ENCODE measurements around the gene KPTN. TPM values are rescaled to one million over a fixed set of nuclear protein-coding genes. Genes with fewer than 3 reads are reported as not detected.
"Not testable (repeated sequence)": the region's sequence is repeated elsewhere in the genome, so short reads cannot be mapped to it uniquely, and the experiment has no call there.

KPTN gene
- total and polyA plus RNA-seq, 7 donors = 4.4 to 12.2 (median 4.8) TPM

- Histone ChIP-seq H3K4me3 (no peak overlapping the region), H3K36me3 (peaks cover 0 to 58% (median 20%) of the 10 kb centered on the region in 4 donors), H3K27ac (no peak overlapping the region), H3K27me3 (no peaks in the 10 kb centered on the region), H3K4me1 (peaks cover 3 to 18% (median 15%) of the 10 kb centered on the region in 4 donors), H3K9me3 (no peaks in the 10 kb centered on the region)
- no peak for DNase-seq
- intact Hi-C loops (cut with DNase I) = no loop called here
- WGBS, 2 donors = 59 to 83% methylated on average over 9 of the region's 9 CpGs
- TF ChIP-seq POLR2AphosphoS5 (IDR thresholded peaks at IDR 0.05) (no peak), EP300 (IDR thresholded peaks at IDR 0.05) (no peak), CTCF (IDR thresholded peaks at IDR 0.05) (no peak), POLR2A (IDR thresholded peaks at IDR 0.05) (no peak)
Observed at GRCh38 chr19:47486900-47487299, 2.9 kb upstream of the KPTN start.

GRCh38 chr19:47486220-47486619, 2.2 kb upstream of the KPTN start:
- DNase-seq; intact Hi-C loops (cut with DNase I); H3K27me3 ChIP-seq; H3K4me3 ChIP-seq; H3K9me3 ChIP-seq; H3K27ac ChIP-seq: not testable (repeated sequence)
- 80 to 92% methylated on average over 13 of the region's 13 CpGs for WGBS, 2 donors
- Histone ChIP-seq H3K36me3 (peaks cover 0 to 51% (median 17%) of the 10 kb centered on the region in 4 donors), H3K4me1 (peaks cover 3 to 18% (median 15%) of the 10 kb centered on the region in 4 donors)

GRCh38 chr19:47485210-47485609, 1.2 kb upstream of the KPTN start:
- no peak overlapping the region for H3K4me3 ChIP-seq
- DNase-seq = no peak
- TF ChIP-seq POLR2A (IDR thresholded peaks at IDR 0.05) = no peak
- no peak for TF ChIP-seq CTCF (IDR thresholded peaks at IDR 0.05)
- no peak for TF ChIP-seq POLR2AphosphoS5 (IDR thresholded peaks at IDR 0.05)
- no peak for TF ChIP-seq EP300 (IDR thresholded peaks at IDR 0.05)
- peak overlapping the region; percentile 91 to 92 (median 92) for H3K27ac ChIP-seq
- WGBS, 2 donors = 76 to 89% methylated on average over 6 of the region's 6 CpGs
- peaks cover 3 to 21% (median 16%) of the 10 kb centered on the region in 4 donors for H3K4me1 ChIP-seq
- H3K27me3 ChIP-seq = no peaks in the 10 kb centered on the region
- H3K36me3 ChIP-seq = peaks cover 0 to 41% (median 17%) of the 10 kb centered on the region in 4 donors
- intact Hi-C loops (cut with DNase I) = loop anchor here (2.0 kb wide), 2 partner anchors 30 to 48 kb away; partner anchors contain the start of gene NAPA
- H3K9me3 ChIP-seq = no peaks in the 10 kb centered on the region

GRCh38 chr19:47483200-47483599, 819 bp downstream of the KPTN start:
- H3K4me3 ChIP-seq = peak overlapping the region in 3 of 4 donors; percentile 66 to 75 (median 72)
- 90 to 92% methylated on average over 15 of the region's 15 CpGs for WGBS, 2 donors
- H3K9me3 ChIP-seq = no peaks in the 10 kb centered on the region
- intact Hi-C loops (cut with DNase I) = no loop called here
- no peak for DNase-seq
- H3K4me1 ChIP-seq = peaks cover 3 to 28% (median 19%) of the 10 kb centered on the region in 4 donors
- H3K27ac ChIP-seq = peak overlapping the region in 2 of 4 donors; percentile 92
- no peak for TF ChIP-seq POLR2A (IDR thresholded peaks at IDR 0.05)
- TF ChIP-seq CTCF (IDR thresholded peaks at IDR 0.05) = no peak
- TF ChIP-seq POLR2AphosphoS5 (IDR thresholded peaks at IDR 0.05) = no peak
- TF ChIP-seq EP300 (IDR thresholded peaks at IDR 0.05) = no peak
- peaks cover 0 to 22% (median 7%) of the 10 kb centered on the region in 4 donors for H3K36me3 ChIP-seq
- H3K27me3 ChIP-seq = no peaks in the 10 kb centered on the region

GRCh38 chr19:47481460-47482052, 2.5 kb downstream of the KPTN start:
- 96 to 97% methylated on average over 4 of the region's 4 CpGs for WGBS, 2 donors
- TF ChIP-seq CTCF (IDR thresholded peaks at IDR 0.05) (no peak), POLR2AphosphoS5 (IDR thresholded peaks at IDR 0.05) (no peak), EP300 (IDR thresholded peaks at IDR 0.05) (no peak), POLR2A (IDR thresholded peaks at IDR 0.05) (no peak)
- peaks cover 0 to 7% (median 0%) of the 10 kb centered on the region in 4 donors for H3K36me3 ChIP-seq

More at GRCh38 chr19:47481460-47482052, 2.5 kb downstream of the KPTN start:
- peaks cover 3 to 28% (median 19%) of the 10 kb centered on the region in 4 donors for H3K4me1 ChIP-seq
- no peaks in the 10 kb centered on the region for H3K27me3 ChIP-seq
- intact Hi-C loops (cut with DNase I) = no loop called here
- H3K4me3 ChIP-seq = no peak overlapping the region
- no peak overlapping the region for H3K27ac ChIP-seq
- DNase-seq = no peak
- no peaks in the 10 kb centered on the region for H3K9me3 ChIP-seq
